CD14-positive monocyte (primary cell): Measurements from ENCODE around the gene NOX3. TPM values are rescaled to one million over a fixed set of nuclear protein-coding genes. Genes with fewer than 3 reads are reported as not detected.

Experiments
- DNase-seq, 3 donors: peaks; one replicate each; pipeline ENCODE4 v3.0.0-alpha.2; 2011 to 2022
- H2AFZ ChIP-seq: 2 replicates; pipeline ENCODE4 v1.6.0; 2012; ENCODE audit warnings: mild to moderate bottlenecking, low read depth, low read length, inconsistent platforms; ENCODE audit not compliant: insufficient read depth, poor library complexity, severe bottlenecking
- H3K27ac ChIP-seq, 2 donors: 1 replicate in 1 of 2; 2 replicates in 1 of 2; pipeline ENCODE4 v1.5.1; 2012 to 2013; ENCODE audit warnings: low read length in 2 of 2, control low read depth in 1 of 2, inconsistent platforms in 1 of 2, low read depth in 1 of 2, mild to moderate bottlenecking in 1 of 2
- H3K27me3 ChIP-seq, 2 donors: one replicate each; pipeline versions ENCODE4 v1.6.0 to v1.6.1; 2011 to 2013; ENCODE audit warnings: low read length in 2 of 2; ENCODE audit not compliant: control insufficient read depth in 2 of 2, insufficient read depth in 2 of 2
- H3K36me3 ChIP-seq, 2 donors: replicated peaks in 1 of 2; 1 replicate in 1 of 2; 2 replicates in 1 of 2; pipeline versions ENCODE4 v1.5.1 to v1.6.1; 2012 to 2013; ENCODE audit warnings: low read length in 2 of 2, control low read depth in 1 of 2, inconsistent platforms in 1 of 2, mild to moderate bottlenecking in 1 of 2; ENCODE audit not compliant: insufficient read depth in 2 of 2, control insufficient read depth in 1 of 2
- H3K4me1 ChIP-seq, 2 donors: 1 replicate in 1 of 2; 2 replicates in 1 of 2; pipeline versions ENCODE4 v1.5.1 to v1.6.1; 2012 to 2013; ENCODE audit warnings: low read length in 2 of 2, control low read depth in 1 of 2, inconsistent platforms in 1 of 2, mild to moderate bottlenecking in 1 of 2, moderate library complexity in 1 of 2; ENCODE audit not compliant: insufficient read depth in 2 of 2, control insufficient read depth in 1 of 2
- H3K4me2 ChIP-seq: replicated peaks from 2 replicates; pipeline ENCODE3; 2012; ENCODE audit warnings: low read length, moderate library complexity, mild to moderate bottlenecking; ENCODE audit not compliant: poor library complexity, severe bottlenecking; ENCODE audit errors: extremely low read depth
- H3K4me3 ChIP-seq, 3 experiments: fragments of 200-600 bp in 1 of 3; sonication (generic) in 1 of 3; replicated peaks in 1 of 3; 1 replicate in 2 of 3; 2 replicates in 1 of 3; pipeline ENCODE4 v1.5.1; 2011 to 2013; ENCODE audit warnings: low read length in 3 of 3, mild to moderate bottlenecking in 3 of 3, control low read depth in 2 of 3, low read depth in 2 of 3, inconsistent platforms in 1 of 3, moderate library complexity in 1 of 3
- H3K79me2 ChIP-seq: 2 replicates; pipeline ENCODE4 v1.6.0; 2012; ENCODE audit warnings: mild to moderate bottlenecking, control low read depth, inconsistent platforms, low read length, moderate library complexity; ENCODE audit not compliant: insufficient read depth
- H3K9ac ChIP-seq: 2 replicates; pipeline ENCODE4 v1.6.0; 2017; ENCODE audit warnings: low read length, mild to moderate bottlenecking; ENCODE audit not compliant: insufficient read depth, poor library complexity, severe bottlenecking
- H3K9me3 ChIP-seq, 2 donors: replicated peaks in 1 of 2; 1 replicate in 1 of 2; 2 replicates in 1 of 2; pipeline versions ENCODE4 v1.5.1 to v1.6.1; 2012 to 2013; ENCODE audit warnings: low read length in 2 of 2, control low read depth in 1 of 2; ENCODE audit not compliant: control insufficient read depth in 1 of 2, insufficient read depth in 1 of 2
- H4K20me1 ChIP-seq: 2 replicates; pipeline ENCODE4 v1.6.0; 2012; ENCODE audit warnings: mild to moderate bottlenecking, low read length, control low read depth, moderate library complexity; ENCODE audit not compliant: insufficient read depth
- H3K27ac Mint-ChIP-seq, 7 donors: one replicate each; pipeline ENCODE4 v1.8.0; 2020; ENCODE audit warnings: mild to moderate bottlenecking in 7 of 7, mixed read lengths in 7 of 7, moderate library complexity in 6 of 7, inconsistent platforms in 2 of 7
- H3K27me3 Mint-ChIP-seq, 3 donors: one replicate each; pipeline ENCODE4 v1.8.0; 2021 to 2022; ENCODE audit warnings: low read depth in 3 of 3, mild to moderate bottlenecking in 3 of 3, mixed read lengths in 3 of 3, moderate library complexity in 3 of 3, inconsistent platforms in 1 of 3
- H3K36me3 Mint-ChIP-seq, 2 donors: one replicate each; pipeline ENCODE4 v1.8.0; 2020; ENCODE audit warnings: mixed read lengths in 2 of 2, inconsistent platforms in 1 of 2, mild to moderate bottlenecking in 1 of 2
- H3K4me1 Mint-ChIP-seq: one replicate; pipeline ENCODE4 v1.8.0; 2020; ENCODE audit warnings: mild to moderate bottlenecking, mixed read lengths
- H3K4me3 Mint-ChIP-seq, 2 donors: one replicate each; pipeline ENCODE4 v1.8.0; 2020; ENCODE audit warnings: mild to moderate bottlenecking in 2 of 2, mixed read lengths in 2 of 2, moderate library complexity in 1 of 2
- H3K9me3 Mint-ChIP-seq, 7 donors: one replicate each; pipeline ENCODE4 v1.8.0; 2020 to 2022; ENCODE audit warnings: mixed read lengths in 7 of 7, mild to moderate bottlenecking in 6 of 7, moderate library complexity in 6 of 7, inconsistent platforms in 2 of 7
- WGBS: methylation state at CpG from one replicate; pipeline ENCODE4 v1.1.5; 2013; ENCODE audit warnings: missing lambda C conversion rate; ENCODE audit not compliant: insufficient coverage; 5-methylcytosine and 5-hydroxymethylcytosine counted together
- intact Hi-C, 2 donors: fragments of 100-400 bp; cut with micrococcal nuclease; formaldehyde crosslinking; loops; one replicate each; pipeline versions ENCODE4 v1.15.0 to v1.15.1; 2023
- polyA plus RNA-seq, 3 donors: library from polyadenylated mRNA; depleted of rRNA in 1 of 3; unstranded in 2 of 3; stranded (reverse) in 1 of 3; fragments of 300-500 nt in 2 of 3; fragments of >200 nt in 1 of 3; fragmentation: Illumina TruSeq in 2 of 3; gene quantifications; 1 replicate in 2 of 3; 2 replicates in 1 of 3; pipeline ENCODE4 v1.2.3, GENCODE V29; 2012 to 2021
- TF ChIP-seq, protein P1 (sequence below): fragments of 200-600 bp; IDR thresholded peaks from one replicate; pipeline ENCODE4 v1.8.0; 2022; ENCODE audit warnings: antibody characterized with exemption, mild to moderate bottlenecking

The NOX3 gene
- polyA plus RNA-seq, 3 donors: not detected

- Histone ChIP-seq H3K27ac (no peak overlapping the region), H3K9me3 (peaks cover under 1 to 23% of the 10 kb centered on the region in 2 donors), H4K20me1 (no peaks in the 10 kb centered on the region), H3K9ac (no peak overlapping the region), H3K4me3 (no peak overlapping the region), H3K79me2 (no peaks in the 10 kb centered on the region), H2AFZ (no peak overlapping the region), H3K4me2 (no peak overlapping the region), H3K4me1 (no peaks in the 10 kb centered on the region), H3K36me3 (no peaks in the 10 kb centered on the region), H3K27me3 (no peaks in the 10 kb centered on the region)
- DNase-seq: no peak
- Mint-ChIP-seq H3K27me3 (peaks cover 0 to 2% (median 0%) of the 10 kb centered on the region in 3 donors), H3K27ac (no peak overlapping the region), H3K36me3 (no peaks in the 10 kb centered on the region), H3K4me3 (no peak overlapping the region), H3K4me1 (no peaks in the 10 kb centered on the region), H3K9me3 (peaks cover 27 to 36% (median 31%) of the 10 kb centered on the region in 7 donors)
- 88% methylated on average over 1 of the region's 1 CpG for WGBS
- intact Hi-C loops: no loop called here
- TF ChIP-seq, protein P1, sequence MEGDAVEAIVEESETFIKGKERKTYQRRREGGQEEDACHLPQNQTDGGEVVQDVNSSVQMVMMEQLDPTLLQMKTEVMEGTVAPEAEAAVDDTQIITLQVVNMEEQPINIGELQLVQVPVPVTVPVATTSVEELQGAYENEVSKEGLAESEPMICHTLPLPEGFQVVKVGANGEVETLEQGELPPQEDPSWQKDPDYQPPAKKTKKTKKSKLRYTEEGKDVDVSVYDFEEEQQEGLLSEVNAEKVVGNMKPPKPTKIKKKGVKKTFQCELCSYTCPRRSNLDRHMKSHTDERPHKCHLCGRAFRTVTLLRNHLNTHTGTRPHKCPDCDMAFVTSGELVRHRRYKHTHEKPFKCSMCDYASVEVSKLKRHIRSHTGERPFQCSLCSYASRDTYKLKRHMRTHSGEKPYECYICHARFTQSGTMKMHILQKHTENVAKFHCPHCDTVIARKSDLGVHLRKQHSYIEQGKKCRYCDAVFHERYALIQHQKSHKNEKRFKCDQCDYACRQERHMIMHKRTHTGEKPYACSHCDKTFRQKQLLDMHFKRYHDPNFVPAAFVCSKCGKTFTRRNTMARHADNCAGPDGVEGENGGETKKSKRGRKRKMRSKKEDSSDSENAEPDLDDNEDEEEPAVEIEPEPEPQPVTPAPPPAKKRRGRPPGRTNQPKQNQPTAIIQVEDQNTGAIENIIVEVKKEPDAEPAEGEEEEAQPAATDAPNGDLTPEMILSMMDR: no peak
Measured at GRCh38 chr6:155347800-155348199, 107.8 kb downstream of the NOX3 start.

GRCh38 chr6:155346957-155347356 is 108.7 kb downstream of the NOX3 start:
- no peak for DNase-seq

More at GRCh38 chr6:155346957-155347356, 108.7 kb downstream of the NOX3 start:
- Mint-ChIP-seq H3K27ac (no peak overlapping the region), H3K27me3 (peaks cover 0 to 2% (median 0%) of the 10 kb centered on the region in 3 donors), H3K4me1 (no peaks in the 10 kb centered on the region), H3K4me3 (no peak overlapping the region), H3K9me3 (peaks cover 24 to 36% (median 31%) of the 10 kb centered on the region in 7 donors), H3K36me3 (no peaks in the 10 kb centered on the region)
- H3K27ac ChIP-seq: no peak overlapping the region
- H2AFZ ChIP-seq: no peak overlapping the region
- no peaks in the 10 kb centered on the region for H4K20me1 ChIP-seq
- TF ChIP-seq, protein P1: no peak
- H3K9me3 ChIP-seq: peaks cover 0 to 23% of the 10 kb centered on the region in 2 donors
- H3K4me1 ChIP-seq: no peaks in the 10 kb centered on the region
- no peaks in the 10 kb centered on the region for H3K27me3 ChIP-seq
- intact Hi-C loops: no loop called here
- H3K4me2 ChIP-seq: no peak overlapping the region
- H3K4me3 ChIP-seq: no peak overlapping the region
- H3K36me3 ChIP-seq: no peaks in the 10 kb centered on the region
- H3K9ac ChIP-seq: no peak overlapping the region
- H3K79me2 ChIP-seq: no peaks in the 10 kb centered on the region

Other genes with a start within 250 kb of the NOX3 start
- gene CLDN20, start 191.8 kb downstream of the NOX3 start, polyA plus RNA-seq: not detected
- 1 to 10 TPM; 4.8 to 5.4 (median 4.8) TPM for gene TFB1M, start 141.4 kb downstream of the NOX3 start, polyA plus RNA-seq